NCI-H1694 (cell line): ENCODE results near the gene OFD1.

ENCODE experiments used
- DNase-seq: peaks from one replicate; lab custom pipeline; 2025; lab: John Stamatoyannopoulos, UW

OFD1 gene

GRCh38 chrX:13752141-13752540 lies 17.6 kb downstream of the OFD1 start:
- DNase-seq = no peak

GRCh38 chrX:13752646-13753045 lies 18.1 kb downstream of the OFD1 start:
- DNase-seq = no peak

- DNase-seq = no peak
These were observed 20.2 kb downstream of the OFD1 start for GRCh38 chrX:13754765-13755164.

GRCh38 chrX:13755254-13755653 lies 20.7 kb downstream of the OFD1 start:
- DNase-seq = no peak

- no peak for DNase-seq
These were observed 21.8 kb downstream of the OFD1 start for GRCh38 chrX:13756381-13756780.

GRCh38 chrX:13759152-13759718 lies 24.7 kb downstream of the OFD1 start:
- DNase-seq = no peak

- DNase-seq = no peak
These were observed 25.9 kb downstream of the OFD1 start for GRCh38 chrX:13760426-13760825.

GRCh38 chrX:13761606-13762414 lies 27.3 kb downstream of the OFD1 start:
- no peak for DNase-seq

- no peak for DNase-seq
These were observed 28.9 kb downstream of the OFD1 start for GRCh38 chrX:13763489-13763888.

- no peak for DNase-seq
These were observed 29.7 kb downstream of the OFD1 start for GRCh38 chrX:13764281-13764680.

- no peak for DNase-seq
These were observed 30.2 kb downstream of the OFD1 start for GRCh38 chrX:13764765-13765164.

GRCh38 chrX:13768939-13769338 lies 34.4 kb downstream of the OFD1 start:
- DNase-seq = no peak

- DNase-seq = no peak
These were observed 35.5 kb downstream of the OFD1 start for GRCh38 chrX:13770013-13770535.

- no peak for DNase-seq
These were observed 40.1 kb downstream of the OFD1 start for GRCh38 chrX:13774696-13775095.

GRCh38 chrX:13775837-13776236 lies 41.3 kb downstream of the OFD1 start:
- DNase-seq = no peak

GRCh38 chrX:13776387-13776786 lies 41.8 kb downstream of the OFD1 start:
- DNase-seq = no peak

- DNase-seq = no peak
These were observed 44.4 kb downstream of the OFD1 start for GRCh38 chrX:13778916-13779315.

GRCh38 chrX:13780868-13781427 lies 46.4 kb downstream of the OFD1 start:
- DNase-seq = no peak

- no peak for DNase-seq
These were observed 51.5 kb downstream of the OFD1 start for GRCh38 chrX:13786048-13786447.

GRCh38 chrX:13790206-13791131 lies 55.9 kb downstream of the OFD1 start:
- no peak for DNase-seq

GRCh38 chrX:13791145-13791544 lies 56.6 kb downstream of the OFD1 start:
- DNase-seq = no peak

- no peak for DNase-seq
These were observed 57.0 kb downstream of the OFD1 start for GRCh38 chrX:13791559-13791958.
